Liver (tissue), 9 donors: Measurements from ENCODE around the gene RUNDC3A. TPM values are rescaled to one million over a fixed set of nuclear protein-coding genes. Genes with fewer than 3 reads are reported as not detected.

Experiments
- DNase-seq: peaks from one replicate; pipeline ENCODE4 v3.0.0-alpha.2; 2017; ENCODE audit warnings: low spot score
- H3K27ac ChIP-seq, 2 donors: one replicate each; pipeline ENCODE4 v1.7.0; 2013; ENCODE audit warnings: inconsistent platforms in 2 of 2, low read length in 2 of 2, control low read depth in 1 of 2, low read depth in 1 of 2, mild to moderate bottlenecking in 1 of 2
- H3K27me3 ChIP-seq, 4 donors: one replicate each; pipeline versions ENCODE4 v1.6.1 to v1.7.0; 2013; ENCODE audit warnings: low read length in 3 of 4, inconsistent platforms in 1 of 4, mild to moderate bottlenecking in 1 of 4, moderate library complexity in 1 of 4; ENCODE audit not compliant: control insufficient read depth in 4 of 4, insufficient read depth in 4 of 4
- H3K36me3 ChIP-seq, 4 donors: one replicate each; pipeline versions ENCODE4 v1.6.1 to v1.7.0; 2013; ENCODE audit warnings: low read length in 3 of 4, mild to moderate bottlenecking in 3 of 4, low read depth in 1 of 4, moderate library complexity in 1 of 4; ENCODE audit not compliant: control insufficient read depth in 4 of 4, insufficient read depth in 3 of 4
- H3K4me1 ChIP-seq, 4 donors: one replicate each; pipeline versions ENCODE4 v1.6.1 to v1.7.0; 2013; ENCODE audit warnings: low read length in 3 of 4, mild to moderate bottlenecking in 3 of 4, moderate library complexity in 1 of 4; ENCODE audit not compliant: control insufficient read depth in 4 of 4, insufficient read depth in 4 of 4
- H3K4me3 ChIP-seq, 3 donors: one replicate each; pipeline versions ENCODE4 v1.6.1 to v1.7.0; 2013; ENCODE audit warnings: low read length in 3 of 3, control low read depth in 1 of 3, low read depth in 1 of 3, mild to moderate bottlenecking in 1 of 3
- H3K9ac ChIP-seq, 2 donors: one replicate each; pipeline ENCODE4 v1.7.0; 2013; ENCODE audit warnings: low read length in 2 of 2, mild to moderate bottlenecking in 2 of 2, moderate library complexity in 2 of 2, control low read depth in 1 of 2, low read depth in 1 of 2
- H3K9me3 ChIP-seq, 4 donors: one replicate each; pipeline versions ENCODE4 v1.6.1 to v1.7.0; 2013; ENCODE audit warnings: low read length in 3 of 4; ENCODE audit not compliant: control insufficient read depth in 4 of 4
- CTCF ChIP-seq: fragments of 150-350 bp; IDR thresholded peaks from 2 replicates; pipeline ENCODE4 v1.5.1; 2017; ENCODE audit warnings: improper control_type of control experiment, low read depth, low read length; ENCODE audit not compliant: missing input control
- FOXA2 ChIP-seq: IDR thresholded peaks from 2 replicates; pipeline ENCODE4 v1.6.1; 2016; ENCODE audit warnings: antibody characterized with exemption
- GABPA ChIP-seq, 2 donors: IDR thresholded peaks in 1 of 2; conservative IDR thresholded peaks in 1 of 2; 2 replicates each; pipeline ENCODE4 v1.6.1; 2016; ENCODE audit warnings: antibody characterized with exemption in 2 of 2, mild to moderate bottlenecking in 1 of 2, moderate library complexity in 1 of 2
- HNF4G ChIP-seq: IDR thresholded peaks from 2 replicates; pipeline ENCODE4 v1.6.1; 2016; ENCODE audit warnings: antibody characterized with exemption
- JUND ChIP-seq, 2 donors: IDR thresholded peaks; 2 replicates each; pipeline ENCODE4 v1.6.1; 2016; ENCODE audit warnings: antibody characterized with exemption in 2 of 2
- MAX ChIP-seq: IDR thresholded peaks from 2 replicates; pipeline ENCODE4 v1.6.1; 2016; ENCODE audit warnings: antibody characterized with exemption
- RAD21 ChIP-seq, 2 donors: IDR thresholded peaks; 2 replicates each; pipeline ENCODE4 v1.6.1; 2016; ENCODE audit warnings: antibody characterized with exemption in 2 of 2, mild to moderate bottlenecking in 2 of 2
- REST ChIP-seq: IDR thresholded peaks from 2 replicates; pipeline ENCODE4 v1.6.1; 2016; ENCODE audit warnings: antibody characterized with exemption, mild to moderate bottlenecking
- RXRA ChIP-seq, 2 donors: IDR thresholded peaks; 2 replicates each; pipeline ENCODE4 v1.6.1; 2017 to 2018; ENCODE audit warnings: antibody characterized with exemption in 2 of 2, mild to moderate bottlenecking in 1 of 2
- YY1 ChIP-seq: IDR thresholded peaks from 2 replicates; pipeline ENCODE4 v1.6.1; 2016; ENCODE audit warnings: antibody characterized with exemption, mild to moderate bottlenecking
- ZBTB33 ChIP-seq: IDR thresholded peaks from 2 replicates; pipeline ENCODE4 v1.6.1; 2016; ENCODE audit warnings: antibody characterized with exemption
- WGBS: extraction: QIAGEN DNeasy Blood & Tissue Kit; methylation state at CpG from one replicate; pipeline ENCODE4 v1.1.7; 2013; 5-methylcytosine and 5-hydroxymethylcytosine counted together
- polyA plus RNA-seq, 2 donors: library from polyadenylated mRNA; stranded (reverse) in 1 of 2; unstranded in 1 of 2; fragments of 200-250 nt in 1 of 2; fragments of >200 nt in 1 of 2; fragmentation: Nextera tagmentation in 1 of 2; extraction: Ambion mirVana in 1 of 2; gene quantifications; one replicate each; pipeline versions ENCODE4 v1.2.1 to v1.2.3, GENCODE V29; 2013 to 2015
- total RNA-seq, 2 donors: library from RNA; depleted of rRNA; stranded (reverse); fragments of >200 nt; gene quantifications; one replicate each; pipeline ENCODE4 v1.2.3, GENCODE V29; 2014
- donor health status: healthy.
- donor health status: healthy.
- donor health status: healthy.
- donor health status: healthy.
- donor health status: healthy.

RUNDC3A gene
- total and polyA plus RNA-seq, 4 donors = 0.05 to 17.0 (median 0.06) TPM; not detected in 1

- TF ChIP-seq REST (no peak), HNF4G (no peak)
These were observed 20.8 kb upstream of the RUNDC3A start (continued) for GRCh38 chr17:44287651-44288050.

GRCh38 chr17:44293509-44294226 is 14.7 kb upstream of the RUNDC3A start:
- H3K36me3 ChIP-seq = no peaks in the 10 kb centered on the region
- WGBS = 88% methylated on average over 9 of the region's 9 CpGs
- no peaks in the 10 kb centered on the region for H3K27me3 ChIP-seq
- no peaks in the 10 kb centered on the region for H3K9me3 ChIP-seq
- H3K9ac ChIP-seq = no peak overlapping the region
- no peaks in the 10 kb centered on the region for H3K4me1 ChIP-seq
- DNase-seq = no peak
- H3K27ac ChIP-seq = no peak overlapping the region
- TF ChIP-seq JUND (IDR thresholded peaks at IDR 0.05) (no peak), REST (no peak), FOXA2 (no peak), YY1 (no peak), MAX (no peak), CTCF (no peak), RAD21 (IDR thresholded peaks at IDR 0.05) (no peak), ZBTB33 (no peak), GABPA (IDR thresholded peaks at IDR 0.05 in 1 of 2, conservative IDR thresholded peaks at IDR 0.05 in 1 of 2) (no peak), RXRA (IDR thresholded peaks at IDR 0.05) (no peak)
- H3K4me3 ChIP-seq = no peak overlapping the region
